ENCODE measurements around the gene UTS2R. TPM values are rescaled to one million over a fixed set of nuclear protein-coding genes. Genes with fewer than 3 reads are reported as not detected.

The UTS2R gene
- polyA plus RNA-seq, 4 donors, result 0.06 TPM; not detected in 3

DNA sequence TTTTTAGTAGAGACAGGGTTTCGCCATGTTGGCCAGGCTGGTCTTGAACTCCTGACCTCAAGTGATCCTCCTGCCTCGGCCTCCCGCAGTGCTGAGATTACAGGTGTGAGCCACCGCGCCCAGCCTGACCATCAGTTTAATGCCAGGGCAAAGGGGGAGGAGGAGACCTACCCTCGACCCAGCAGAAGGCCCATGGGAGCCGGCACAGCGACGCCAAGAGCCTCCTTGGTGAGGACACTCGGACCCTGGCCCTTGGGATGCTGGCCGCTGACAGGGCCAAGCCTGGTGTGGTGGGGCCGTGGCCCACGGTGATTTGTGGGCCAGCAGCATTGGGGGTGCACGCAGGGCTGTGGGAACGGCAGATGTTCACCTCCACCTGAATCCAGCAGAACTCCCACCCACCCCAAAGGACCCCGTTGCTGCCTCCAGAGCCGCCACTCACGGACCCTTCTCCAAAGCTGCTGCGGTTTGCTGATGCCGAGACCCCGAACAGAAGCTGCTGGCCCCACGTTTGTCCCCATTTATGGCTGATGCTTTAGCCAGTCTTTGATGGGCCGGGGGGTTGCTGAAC is 20.0 kb downstream of the UTS2R start:
- Histone ChIP-seq H3K27ac (ENCODE audit: low read depth in 1 of 3, low read length in 2 of 3) (no peak overlapping the region), H3K36me3 (ENCODE audit: control insufficient read depth in 3 of 3, insufficient read depth in 2 of 3, low read depth in 1 of 3, low read length in 3 of 3) (peaks cover 2 to 49% (median 6%) of the 10 kb centered on the region in 3 donors), H3K4me3 (ENCODE audit: low read depth in 1 of 3, low read length in 3 of 3) (no peak overlapping the region), H3K4me1 (ENCODE audit: control insufficient read depth in 3 of 3, insufficient read depth in 2 of 3, low read depth in 1 of 3, low read length in 2 of 3) (peaks cover 0 to 8% (median 0%) of the 10 kb centered on the region in 3 donors), H3K9me3 (ENCODE audit: control insufficient read depth in 2 of 2, insufficient read depth in 1 of 2, low read depth in 1 of 2, low read length in 1 of 2) (no peaks in the 10 kb centered on the region), H3K27me3 (ENCODE audit: control insufficient read depth in 3 of 3, insufficient read depth in 3 of 3, low read length in 3 of 3) (peaks cover 0 to 13% (median 3%) of the 10 kb centered on the region in 3 donors)
- DNase-seq (no peak), FAIRE-seq (no peak)
- WGBS, 3 donors, result 92 to 93% (median 93%) methylated on average over 21 to 23 of the region's 23 CpGs

DNA sequence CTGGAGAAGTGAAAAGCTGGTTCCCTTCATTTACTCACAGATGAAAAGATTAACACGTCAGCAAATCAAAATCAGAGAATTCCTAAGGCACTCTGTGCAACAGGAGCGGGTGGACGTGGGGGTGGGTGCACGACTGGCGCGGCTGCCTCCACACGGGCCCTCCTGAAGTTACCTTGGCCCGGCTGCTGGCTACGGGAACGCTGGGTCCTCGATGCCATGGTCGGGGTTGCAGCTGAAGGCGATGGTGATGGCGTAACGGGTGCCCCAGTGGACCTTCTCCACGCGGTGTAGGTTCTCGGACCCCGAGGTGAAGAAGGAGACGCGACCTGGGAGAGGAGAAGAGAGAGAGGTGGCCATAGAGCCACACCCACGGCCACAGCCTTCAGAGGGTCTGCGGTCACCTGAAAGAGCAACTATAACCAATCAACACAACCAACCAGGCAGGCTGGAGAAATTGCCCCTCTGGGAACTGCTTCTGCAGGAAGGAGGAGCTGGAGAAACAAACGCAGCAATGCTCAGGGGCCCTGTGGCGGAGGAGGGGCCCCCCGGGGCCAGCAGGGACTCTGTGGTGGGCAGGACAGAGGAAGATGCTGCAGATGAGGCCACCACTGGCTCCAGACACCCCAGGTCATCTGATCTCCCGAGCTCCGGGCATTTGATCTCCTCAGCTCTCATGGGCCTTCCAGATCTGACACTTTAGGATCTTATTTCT is 20.8 kb downstream of the UTS2R start:
- Histone ChIP-seq H3K9me3 (ENCODE audit: control insufficient read depth in 2 of 2, insufficient read depth in 1 of 2, low read depth in 1 of 2, low read length in 1 of 2) (no peaks in the 10 kb centered on the region), H3K4me3 (ENCODE audit: low read depth in 1 of 3, low read length in 3 of 3) (no peak overlapping the region), H3K36me3 (ENCODE audit: control insufficient read depth in 3 of 3, insufficient read depth in 2 of 3, low read depth in 1 of 3, low read length in 3 of 3) (peaks cover 2 to 52% (median 6%) of the 10 kb centered on the region in 3 donors), H3K4me1 (ENCODE audit: control insufficient read depth in 3 of 3, insufficient read depth in 2 of 3, low read depth in 1 of 3, low read length in 2 of 3) (peaks cover 0 to under 1% (median 0%) of the 10 kb centered on the region in 3 donors), H3K27ac (ENCODE audit: low read depth in 1 of 3, low read length in 2 of 3) (no peak overlapping the region), H3K27me3 (ENCODE audit: control insufficient read depth in 3 of 3, insufficient read depth in 3 of 3, low read length in 3 of 3) (peaks cover 0 to 5% (median 0%) of the 10 kb centered on the region in 3 donors)
- FAIRE-seq, result no peak
- WGBS, 3 donors, result 93% methylated on average over 28 of the region's 28 CpGs
- DNase-seq, result no peak

DNA sequence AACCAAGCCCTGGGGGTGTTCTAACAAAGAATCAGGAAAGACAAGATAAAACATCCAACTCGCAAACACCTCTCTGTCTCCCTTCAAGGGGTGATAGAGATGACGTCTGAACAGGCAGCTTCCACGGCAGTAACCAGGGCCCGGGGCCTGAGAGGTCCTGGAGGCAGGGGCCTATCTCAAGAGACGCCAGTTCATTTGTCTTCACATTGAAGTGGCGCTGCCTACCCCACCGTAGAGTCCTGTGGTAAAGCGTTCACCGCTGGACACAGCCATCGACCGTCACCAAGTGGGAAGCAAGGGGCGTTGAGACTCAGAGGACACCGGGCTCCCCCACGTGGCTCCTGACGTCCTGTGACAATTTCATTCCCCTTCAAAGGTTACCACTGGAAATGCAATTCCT is 21.4 kb downstream of the UTS2R start:
- H3K36me3 ChIP-seq (ENCODE audit: control insufficient read depth in 3 of 3, insufficient read depth in 2 of 3, low read depth in 1 of 3, low read length in 3 of 3), result peaks cover 2 to 57% (median 6%) of the 10 kb centered on the region in 3 donors
- H3K4me1 ChIP-seq (ENCODE audit: control insufficient read depth in 3 of 3, insufficient read depth in 2 of 3, low read depth in 1 of 3, low read length in 2 of 3), result no peaks in the 10 kb centered on the region
- no peak overlapping the region for H3K4me3 ChIP-seq (ENCODE audit: low read depth in 1 of 3, low read length in 3 of 3)
- FAIRE-seq, result no peak
- peaks cover 0 to under 1% (median 0%) of the 10 kb centered on the region in 3 donors for H3K27me3 ChIP-seq (ENCODE audit: control insufficient read depth in 3 of 3, insufficient read depth in 3 of 3, low read length in 3 of 3)
- no peak overlapping the region for H3K27ac ChIP-seq (ENCODE audit: low read depth in 1 of 3, low read length in 2 of 3)
- no peak for DNase-seq
- 91 to 95% (median 92%) methylated on average over 15 of the region's 15 CpGs for WGBS, 3 donors
- no peaks in the 10 kb centered on the region for H3K9me3 ChIP-seq (ENCODE audit: control insufficient read depth in 2 of 2, insufficient read depth in 1 of 2, low read depth in 1 of 2, low read length in 1 of 2)

DNA sequence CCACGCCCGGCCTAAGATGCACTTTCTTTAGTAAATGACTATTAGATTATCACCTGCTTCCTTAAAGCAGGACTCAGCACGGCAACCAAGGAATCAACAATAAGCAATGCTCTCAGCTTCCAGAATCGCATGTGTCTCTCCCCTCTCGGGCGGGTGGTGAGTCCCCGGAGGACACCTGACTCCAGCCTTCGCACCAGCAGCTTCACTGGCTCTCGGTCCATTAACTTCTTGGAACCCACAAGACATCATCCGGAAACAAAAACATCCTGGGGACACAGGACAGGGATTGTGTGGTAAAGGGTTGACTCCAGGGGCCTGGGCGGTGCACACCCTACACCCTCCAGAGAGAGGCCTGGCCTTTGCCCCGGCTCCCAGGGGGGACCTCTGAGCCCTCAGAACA is 22.7 kb downstream of the UTS2R start:
- Histone ChIP-seq H3K9me3 (ENCODE audit: control insufficient read depth in 2 of 2, insufficient read depth in 1 of 2, low read depth in 1 of 2, low read length in 1 of 2) (no peaks in the 10 kb centered on the region), H3K4me1 (ENCODE audit: control insufficient read depth in 3 of 3, insufficient read depth in 2 of 3, low read depth in 1 of 3, low read length in 2 of 3) (no peaks in the 10 kb centered on the region), H3K36me3 (ENCODE audit: control insufficient read depth in 3 of 3, insufficient read depth in 2 of 3, low read depth in 1 of 3, low read length in 3 of 3) (peaks cover 2 to 64% (median 6%) of the 10 kb centered on the region in 3 donors), H3K27ac (ENCODE audit: low read depth in 1 of 3, low read length in 2 of 3) (no peak overlapping the region), H3K27me3 (ENCODE audit: control insufficient read depth in 3 of 3, insufficient read depth in 3 of 3, low read length in 3 of 3) (no peaks in the 10 kb centered on the region), H3K4me3 (ENCODE audit: low read depth in 1 of 3, low read length in 3 of 3) (no peak overlapping the region)
- FAIRE-seq (no peak), DNase-seq (no peak)
- 87 to 96% (median 90%) methylated on average over 12 of the region's 12 CpGs for WGBS, 3 donors

DNA sequence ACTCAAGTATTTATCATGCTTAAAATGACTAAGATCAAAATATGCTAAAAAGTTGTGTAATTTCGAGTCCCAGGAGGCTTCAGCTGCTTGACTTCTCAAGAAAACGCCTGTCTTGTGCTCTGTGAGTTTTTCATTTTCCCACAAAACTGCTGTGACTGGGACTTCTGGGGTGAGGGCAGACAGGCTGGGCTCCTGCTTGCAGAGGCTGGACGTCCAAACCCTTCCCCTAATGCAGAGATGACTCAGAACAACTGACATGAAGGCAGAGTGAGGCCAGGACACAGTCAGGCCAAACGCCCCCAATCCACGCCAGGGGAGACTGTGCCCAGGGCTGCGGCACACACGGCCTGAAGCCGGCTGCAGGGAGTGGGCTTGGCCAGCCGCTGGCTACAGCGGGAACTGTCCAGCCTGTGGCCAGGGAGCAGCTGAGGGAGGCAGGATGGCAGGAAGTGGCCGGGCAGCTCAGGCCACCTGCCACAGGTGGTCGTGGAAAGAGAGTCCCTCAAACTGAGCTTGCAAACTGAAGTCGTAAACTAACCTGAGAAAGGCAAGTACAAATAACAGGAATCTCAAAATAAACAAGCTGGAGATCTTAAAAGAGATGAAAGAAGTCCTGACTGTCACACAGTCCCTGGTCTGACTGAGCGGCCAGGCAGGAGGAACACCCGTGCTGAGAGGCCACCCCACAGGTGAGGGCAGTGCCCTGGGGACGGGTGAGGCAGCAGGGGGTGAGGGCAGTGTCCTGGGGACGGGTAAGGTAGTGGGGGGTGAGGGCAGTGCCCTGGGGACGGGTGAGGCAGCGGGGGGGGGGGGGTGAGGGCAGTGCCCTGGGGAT is 25.3 kb downstream of the UTS2R start:
- Histone ChIP-seq H3K27me3 (ENCODE audit: control insufficient read depth in 3 of 3, insufficient read depth in 3 of 3, low read length in 3 of 3) (no peaks in the 10 kb centered on the region), H3K36me3 (ENCODE audit: control insufficient read depth in 3 of 3, insufficient read depth in 2 of 3, low read depth in 1 of 3, low read length in 3 of 3) (peaks cover 2 to 68% (median 6%) of the 10 kb centered on the region in 3 donors), H3K4me1 (ENCODE audit: control insufficient read depth in 3 of 3, insufficient read depth in 2 of 3, low read depth in 1 of 3, low read length in 2 of 3) (no peaks in the 10 kb centered on the region), H3K9me3 (ENCODE audit: control insufficient read depth in 2 of 2, insufficient read depth in 1 of 2, low read depth in 1 of 2, low read length in 1 of 2) (no peaks in the 10 kb centered on the region), H3K4me3 (ENCODE audit: low read depth in 1 of 3, low read length in 3 of 3) (no peak overlapping the region), H3K27ac (ENCODE audit: low read depth in 1 of 3, low read length in 2 of 3) (no peak overlapping the region)
- FAIRE-seq, result no peak
- WGBS, 3 donors, result 75 to 88% (median 81%) methylated on average over 17 to 19 of the region's 19 CpGs
- no peak for DNase-seq

DNA sequence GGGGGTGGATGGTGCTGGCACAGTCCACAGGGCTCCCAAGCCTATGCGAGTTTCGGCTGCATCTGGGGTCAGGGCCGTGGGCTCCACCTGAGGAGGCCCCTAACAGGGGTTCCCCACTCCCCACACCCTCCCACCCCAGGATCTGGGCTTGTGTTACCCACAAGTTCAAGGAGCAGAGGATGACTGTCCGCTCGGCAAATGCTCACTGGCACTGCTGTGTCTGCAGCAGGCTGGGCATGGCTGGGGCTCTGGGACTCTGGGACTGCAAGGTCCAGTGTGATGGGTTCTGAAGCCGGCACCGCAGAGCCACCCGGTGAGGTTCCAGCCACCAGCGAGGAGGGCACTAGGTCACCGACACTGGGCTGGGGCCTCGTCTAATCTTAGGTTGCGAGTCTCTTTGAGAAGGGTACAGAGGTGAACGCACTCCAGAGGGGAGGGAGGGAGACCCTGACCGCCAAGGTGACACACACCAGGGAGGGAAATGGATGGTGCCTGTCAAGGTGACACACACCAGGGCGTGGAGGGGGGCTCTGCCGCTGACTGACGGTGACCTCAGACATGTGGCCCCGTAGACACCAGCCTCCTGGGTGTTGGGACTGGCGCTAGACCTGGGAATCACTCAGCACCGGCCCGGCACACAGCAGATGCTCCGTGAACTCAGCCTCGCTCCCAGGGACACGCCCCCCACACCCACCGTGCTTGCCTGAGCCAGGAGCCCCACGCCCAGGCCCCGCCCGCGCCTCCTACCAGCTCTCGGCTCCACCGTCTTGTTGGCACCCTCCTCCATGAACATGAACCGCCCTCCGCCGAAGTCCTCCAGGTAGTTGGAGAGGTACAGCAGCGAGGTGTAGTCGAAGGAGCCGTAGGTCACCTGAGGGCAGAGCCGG is 26.1 kb downstream of the UTS2R start:
- Histone ChIP-seq H3K9me3 (ENCODE audit: control insufficient read depth in 2 of 2, insufficient read depth in 1 of 2, low read depth in 1 of 2, low read length in 1 of 2) (no peaks in the 10 kb centered on the region), H3K4me3 (ENCODE audit: low read depth in 1 of 3, low read length in 3 of 3) (no peak overlapping the region), H3K4me1 (ENCODE audit: control insufficient read depth in 3 of 3, insufficient read depth in 2 of 3, low read depth in 1 of 3, low read length in 2 of 3) (no peaks in the 10 kb centered on the region), H3K27ac (ENCODE audit: low read depth in 1 of 3, low read length in 2 of 3) (no peak overlapping the region), H3K36me3 (ENCODE audit: control insufficient read depth in 3 of 3, insufficient read depth in 2 of 3, low read depth in 1 of 3, low read length in 3 of 3) (peaks cover under 1 to 65% (median 4%) of the 10 kb centered on the region in 3 donors), H3K27me3 (ENCODE audit: control insufficient read depth in 3 of 3, insufficient read depth in 3 of 3, low read length in 3 of 3) (no peaks in the 10 kb centered on the region)
- 75 to 88% (median 85%) methylated on average over 31 to 38 of the region's 38 CpGs for WGBS, 3 donors
- DNase-seq (no peak), FAIRE-seq (no peak)

DNA sequence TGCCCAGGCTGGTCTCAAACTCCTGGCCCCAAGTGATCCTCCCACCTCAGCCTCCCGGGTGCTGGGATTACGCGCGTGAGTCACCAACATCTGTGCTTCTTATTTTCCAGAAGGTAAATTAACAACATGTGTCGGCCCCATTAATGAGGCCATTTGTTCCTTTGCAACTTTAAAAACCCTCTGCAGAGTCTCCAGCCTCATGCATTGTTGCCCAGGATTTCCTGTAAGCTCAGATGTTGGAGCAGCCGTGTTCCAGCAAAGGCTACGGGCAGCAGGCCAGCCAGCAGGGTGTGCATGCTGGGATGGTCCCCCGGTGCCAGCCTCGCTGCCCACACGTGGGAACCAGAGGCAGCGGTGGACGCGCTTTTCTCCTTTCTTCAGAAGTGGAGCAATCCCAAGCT is 27.5 kb downstream of the UTS2R start:
- FAIRE-seq (no peak), DNase-seq (no peak)
- Histone ChIP-seq H3K4me1 (ENCODE audit: control insufficient read depth in 3 of 3, insufficient read depth in 2 of 3, low read depth in 1 of 3, low read length in 2 of 3) (no peaks in the 10 kb centered on the region), H3K36me3 (ENCODE audit: control insufficient read depth in 3 of 3, insufficient read depth in 2 of 3, low read depth in 1 of 3, low read length in 3 of 3) (peaks cover 0 to 67% (median 3%) of the 10 kb centered on the region in 3 donors), H3K4me3 (ENCODE audit: low read depth in 1 of 3, low read length in 3 of 3) (no peak overlapping the region), H3K27ac (ENCODE audit: low read depth in 1 of 3, low read length in 2 of 3) (no peak overlapping the region), H3K27me3 (ENCODE audit: control insufficient read depth in 3 of 3, insufficient read depth in 3 of 3, low read length in 3 of 3) (no peaks in the 10 kb centered on the region), H3K9me3 (ENCODE audit: control insufficient read depth in 2 of 2, insufficient read depth in 1 of 2, low read depth in 1 of 2, low read length in 1 of 2) (no peaks in the 10 kb centered on the region)
- 73 to 88% (median 85%) methylated on average over 13 of the region's 13 CpGs for WGBS, 3 donors
